GM18508 (cell line): ENCODE measurements around the gene CCDC159.

Experiments used
- ATAC-seq: cut with Tn5 transposase; IDR thresholded peaks from one replicate; pipeline ENCODE4 v1.9.1; 2021; ENCODE audit warnings: moderate number of reproducible peaks; ENCODE audit not compliant: insufficient read depth, unreplicated experiment

Gene CCDC159

DNA sequence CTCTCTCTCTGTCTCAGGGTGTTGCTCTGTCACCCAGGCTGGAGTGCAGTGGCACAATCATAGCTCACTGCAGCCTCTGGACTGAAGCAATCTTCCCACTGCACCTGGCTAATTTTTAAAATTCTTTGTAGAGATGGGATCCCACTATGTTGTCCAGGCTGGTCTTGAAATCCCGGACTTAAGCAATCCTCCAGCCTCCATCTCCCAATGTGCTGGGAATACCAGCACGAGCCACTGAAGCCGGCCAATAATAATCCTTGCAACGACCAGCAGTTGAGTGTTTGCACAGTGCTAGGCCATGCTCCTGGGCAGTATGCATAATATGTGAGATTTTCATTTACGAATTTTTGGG, 38.4 kb downstream of the CCDC159 start:
- ATAC-seq = no peak

- ATAC-seq = no peak
Measured at GRCh38 chr19:11387162-11388034, 41.1 kb downstream of the CCDC159 start.

GRCh38 chr19:11390359-11390758, 44.0 kb downstream of the CCDC159 start:
- ATAC-seq = no peak

DNA sequence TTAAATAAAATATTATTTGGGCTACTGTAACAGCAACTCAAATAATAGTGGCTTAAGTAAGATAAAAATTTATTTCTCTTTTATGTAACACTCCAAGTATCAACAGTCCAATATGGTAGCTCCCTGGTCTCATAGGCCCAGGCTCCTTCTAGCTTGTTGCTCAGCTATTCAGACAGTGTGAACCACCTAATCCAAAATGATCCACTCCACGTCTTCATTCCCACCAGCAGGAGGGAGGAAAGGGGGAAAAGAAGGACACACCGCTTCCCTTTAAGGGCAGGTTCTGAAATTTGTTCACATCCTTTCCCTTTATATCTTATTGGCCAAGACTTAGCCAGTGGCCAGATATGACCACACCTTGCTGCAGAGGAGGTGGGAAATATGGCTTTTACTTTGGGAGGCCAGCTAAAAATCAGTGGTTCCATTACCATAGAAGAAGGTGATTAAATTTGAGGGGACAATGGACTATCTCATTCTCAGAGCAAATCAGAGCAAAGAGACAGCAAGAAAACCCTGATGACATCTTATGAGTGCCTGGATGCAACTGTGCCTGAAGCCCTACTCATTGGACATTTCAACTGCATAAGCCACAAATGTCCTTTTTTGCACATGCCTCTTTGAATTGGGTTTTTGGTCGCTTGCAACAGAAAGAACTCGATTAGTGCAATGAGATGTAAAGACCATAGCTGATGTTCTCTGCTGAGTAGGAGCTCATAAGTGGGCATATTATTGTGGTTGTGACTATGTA, 44.8 kb downstream of the CCDC159 start:
- ATAC-seq = no peak

DNA sequence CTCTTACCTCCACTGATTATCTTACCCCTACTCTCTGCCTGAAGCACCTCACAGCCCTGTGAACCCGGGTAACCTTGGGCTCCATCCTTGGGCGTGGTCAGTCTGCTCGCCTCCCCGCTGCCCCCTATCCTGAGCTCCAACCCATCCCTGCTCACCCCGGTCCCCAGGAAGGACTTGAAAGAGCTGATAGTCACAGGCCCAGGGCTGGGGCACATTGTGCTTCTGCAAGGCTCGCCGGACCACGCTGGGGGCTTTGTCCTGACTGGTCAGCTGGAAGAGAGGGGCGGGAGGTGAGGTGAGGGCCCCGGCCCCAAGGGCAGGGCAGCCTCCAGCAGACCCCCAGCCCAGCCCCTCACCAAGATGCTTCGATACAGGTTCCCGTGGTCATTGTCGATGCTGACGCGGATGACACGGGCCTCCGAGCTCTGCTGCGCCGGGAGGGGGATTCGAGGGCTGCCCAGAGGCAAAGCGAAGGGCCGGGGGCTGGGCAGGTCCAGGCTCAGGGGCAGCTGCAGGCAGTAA, 50.8 kb downstream of the CCDC159 start:
- no peak for ATAC-seq

DNA sequence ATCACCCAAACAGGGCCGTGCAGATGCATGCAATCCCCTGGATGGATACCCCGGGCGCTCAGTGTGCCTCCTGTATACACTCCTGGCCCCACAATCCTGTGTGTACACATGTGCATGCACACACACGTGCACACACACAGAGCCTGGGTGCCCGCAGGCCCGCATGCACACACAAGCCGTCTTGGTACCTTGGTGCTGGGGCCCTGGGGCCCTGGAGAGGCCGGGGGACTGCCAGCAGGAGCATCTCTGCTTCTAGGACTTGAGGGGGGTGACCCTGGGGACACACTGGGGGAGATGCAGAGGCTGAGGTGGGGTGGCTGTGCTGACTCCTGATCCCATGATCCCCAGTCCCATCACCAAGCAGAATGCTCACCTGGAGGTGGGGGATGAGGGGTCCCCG, 53.3 kb downstream of the CCDC159 start:
- no peak for ATAC-seq

DNA sequence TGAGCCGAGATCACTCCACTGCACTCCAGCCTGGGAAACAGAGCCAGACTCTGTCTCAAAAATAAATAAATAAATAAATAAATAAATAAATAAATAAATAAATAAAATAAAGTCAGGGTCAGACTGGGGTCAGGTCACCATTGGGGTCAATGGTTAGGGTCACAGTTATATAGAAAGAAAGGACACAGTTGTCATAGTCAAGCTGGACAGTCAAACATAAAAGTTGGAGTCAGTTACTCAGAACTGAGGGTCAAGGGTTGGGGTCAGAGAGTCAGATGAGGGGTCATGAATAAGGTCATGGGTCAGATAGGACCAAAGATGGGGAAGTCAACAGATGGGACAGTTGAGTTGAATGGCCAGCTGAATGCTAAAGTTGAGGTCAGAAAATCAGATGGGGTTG, 54.5 kb downstream of the CCDC159 start:
- ATAC-seq = no peak

DNA sequence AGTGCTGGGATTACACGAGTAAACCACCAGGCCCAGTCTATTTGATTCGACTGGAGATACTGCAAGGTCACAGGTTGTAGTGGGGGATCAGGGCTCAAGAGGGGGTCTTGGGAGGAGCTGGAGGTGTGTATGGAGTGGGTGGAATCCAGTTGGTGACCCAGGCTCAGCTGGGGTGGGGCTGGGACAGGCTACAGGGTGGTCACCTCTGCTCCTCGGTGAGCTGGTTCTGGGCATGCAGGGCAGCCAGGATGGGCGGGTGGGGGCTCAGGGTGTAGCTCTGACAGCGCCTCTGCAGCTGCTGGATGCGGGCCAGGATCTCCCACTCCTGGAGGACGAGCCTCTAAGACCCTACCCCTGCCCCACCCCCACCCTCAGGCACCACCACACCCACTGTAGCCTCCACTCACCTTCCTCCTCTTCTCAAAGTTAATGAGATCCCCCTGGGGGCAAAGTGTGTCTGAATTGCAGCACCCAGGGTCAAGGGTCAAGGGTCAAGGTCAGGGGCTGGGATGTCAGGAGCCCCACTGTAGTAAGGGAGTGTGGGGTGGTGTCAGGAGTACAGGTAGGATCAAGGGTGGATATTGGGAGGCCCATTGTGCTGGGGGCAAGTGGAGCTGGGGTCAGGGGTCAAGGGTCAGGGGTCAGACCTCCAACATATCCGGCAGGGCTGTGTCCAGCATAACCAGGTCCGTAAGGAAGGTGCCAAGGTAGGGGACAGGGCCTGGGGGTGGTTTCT, 55.7 kb downstream of the CCDC159 start:
- ATAC-seq = no peak
